ENCODE measurements around the gene TMC4.

Gene TMC4

GRCh38 chr19:54191811-54192453 lies 19.0 kb upstream of the TMC4 start:
- no peak for DNase-seq (ENCODE audit: extremely low spot score)
- ChIA-PET POLR2A (interaction anchor here (1.7 to 4.4 kb wide), 3 partner anchors 10 to 16 kb away, joined by 11 to 102 read pairs (median 14); partner anchors contain the start of gene RPS9), CTCF (interaction anchor here (0.9 to 5.2 kb wide), 2 partner anchors 13 to 25 kb away, joined by 3 to 22 read pairs; no protein-coding TSS in a partner anchor)
- TF ChIP-seq CTCF (IDR thresholded peaks at IDR 0.05; ENCODE audit: control extremely low read depth, extremely low read depth, low read depth, missing control alignments) = no peak

GRCh38 chr19:54191011-54191810 lies 18.3 kb upstream of the TMC4 start, which contains the start of gene TSEN34:
Gene TSEN34 (plus strand): TSS chr19:54191308. CDS start chr19:54191365, 57 bp downstream.
- no peak for TF ChIP-seq CTCF (IDR thresholded peaks at IDR 0.05; ENCODE audit: control extremely low read depth, extremely low read depth, low read depth, missing control alignments)
- DNase-seq (ENCODE audit: extremely low spot score) = peak; percentile 84
- POLR2A ChIA-PET = interaction anchor here (1.0 to 4.4 kb wide), 4 partner anchors 11 to 54 kb away, joined by 5 to 102 read pairs (median 12); partner anchors contain the start of genes CNOT3 and RPS9
- CTCF ChIA-PET = interaction anchor here (0.9 to 5.2 kb wide), 4 partner anchors 14 to 74 kb away, joined by 3 to 27 read pairs (median 12); no protein-coding TSS in a partner anchor

DNA sequence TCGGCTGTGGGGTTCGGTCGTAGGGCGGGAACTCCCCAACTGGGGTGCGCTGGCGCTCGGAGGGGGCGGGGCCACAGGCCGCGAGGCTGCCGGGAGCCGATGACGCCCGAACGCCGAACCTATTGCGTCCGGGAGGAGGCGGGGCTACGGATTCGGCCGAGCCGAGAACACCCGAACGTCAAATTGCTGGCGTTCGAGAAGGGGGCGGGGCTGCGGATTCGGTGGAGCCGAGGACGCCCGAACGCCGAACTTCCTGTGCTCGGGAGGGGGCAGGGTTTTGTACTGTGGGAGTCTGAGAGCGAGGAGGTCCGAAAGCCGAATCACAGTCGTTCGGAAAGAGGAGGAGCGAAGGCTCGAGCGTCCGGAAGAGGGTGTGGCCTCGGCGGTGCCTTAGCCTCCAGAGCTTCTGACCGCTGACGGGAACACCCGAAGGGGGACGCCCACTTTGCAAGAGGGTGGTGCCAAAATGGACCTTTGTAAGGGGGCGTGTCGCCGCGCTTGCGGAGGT lies 17.6 kb upstream of the TMC4 start:
- ChIA-PET CTCF (interaction anchor here (1.0 to 5.2 kb wide), 3 partner anchors 14 to 75 kb away, joined by 3 to 27 read pairs (median 22); no protein-coding TSS in a partner anchor), POLR2A (interaction anchor here (1.0 to 4.4 kb wide), 4 partner anchors 11 to 53 kb away, joined by 5 to 102 read pairs (median 12); partner anchors contain the start of genes CNOT3 and RPS9)
- no peak for TF ChIP-seq CTCF (IDR thresholded peaks at IDR 0.05; ENCODE audit: control extremely low read depth, extremely low read depth, low read depth, missing control alignments)
- peak; percentile 91 for DNase-seq (ENCODE audit: extremely low spot score)

GRCh38 chr19:54189735-54190502 lies 17.0 kb upstream of the TMC4 start:
- peak; percentile 96 for DNase-seq (ENCODE audit: extremely low spot score)
- POLR2A ChIA-PET = interaction anchor here (0.6 to 4.4 kb wide), 13 partner anchors 12 to 1410 kb away, joined by 3 to 102 read pairs (median 5); partner anchors contain the start of genes CNOT3, PRPF31, RPS9 and TFPT
- no peak for TF ChIP-seq CTCF (IDR thresholded peaks at IDR 0.05; ENCODE audit: control extremely low read depth, extremely low read depth, low read depth, missing control alignments)
- CTCF ChIA-PET = interaction anchor here (0.8 to 5.2 kb wide), 12 partner anchors 9 to 76 kb away, joined by 3 to 27 read pairs (median 6); partner anchors contain the start of gene TMC4

DNA sequence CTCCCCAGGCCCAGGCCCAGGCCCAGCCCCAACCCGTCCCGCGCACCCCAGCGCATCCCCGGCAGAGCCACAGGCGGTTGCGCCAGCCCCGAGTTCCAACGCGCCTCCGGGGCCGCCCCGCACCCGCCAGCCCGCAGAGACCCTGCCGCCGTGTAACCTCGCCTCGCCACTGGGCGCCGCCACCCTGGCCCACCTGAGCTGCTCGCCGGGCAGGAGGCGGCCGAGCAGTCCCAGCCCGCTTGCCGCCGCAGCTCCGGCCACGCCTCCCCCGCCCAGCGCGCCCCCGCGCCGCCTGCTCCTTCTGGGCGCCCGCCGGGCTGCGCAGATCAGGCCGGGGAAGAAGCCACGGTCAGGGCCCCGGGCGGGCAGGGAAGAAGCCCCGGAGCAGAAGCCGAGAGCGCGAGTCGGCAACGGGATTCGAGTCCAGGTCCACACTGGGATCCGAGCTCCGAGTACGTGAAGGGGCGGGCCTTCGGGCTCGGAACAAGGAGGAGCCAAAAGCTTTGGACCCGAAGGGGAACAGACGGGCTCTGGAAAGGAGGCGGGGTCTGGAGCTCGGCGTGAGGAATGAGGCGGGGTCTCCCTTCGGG lies 16.3 kb upstream of the TMC4 start, which contains the start of gene MBOAT7:
MBOAT7 (minus strand) TSS at position 436 of the 590 bp plus-strand sequence. CDS start 1,072 bp downstream, outside the sequence.
- peak; percentile 81 for DNase-seq (ENCODE audit: extremely low spot score)
- peak; percentile 53 for TF ChIP-seq CTCF (IDR thresholded peaks at IDR 0.05; ENCODE audit: control extremely low read depth, extremely low read depth, low read depth, missing control alignments)
- ChIA-PET POLR2A (interaction anchor here (0.6 to 4.4 kb wide), 10 partner anchors 12 to 1411 kb away, joined by 3 to 102 read pairs (median 4); partner anchors contain the start of genes CNOT3, PRPF31, RPS9 and TFPT), CTCF (interaction anchor here (0.8 to 5.2 kb wide), 13 partner anchors 9 to 77 kb away, joined by 3 to 27 read pairs (median 5); partner anchors contain the start of genes LENG1 and TMC4)
